Loucy (cell line): ENCODE measurements around the gene ZFHX2.

Experiments used
- H2AFZ ChIP-seq: fragments of 200-600 bp; sonication (generic); 2 replicates; pipeline ENCODE4 v1.6.0; 2016; ENCODE audit warnings: antibody characterized with exemption, mild to moderate bottlenecking, low read length, moderate library complexity
- H3F3A ChIP-seq: fragments of 200-600 bp; 2 replicates; pipeline ENCODE4 v1.6.0; 2016; ENCODE audit warnings: antibody characterized with exemption, low read depth, mild to moderate bottlenecking
- H3K27me3 ChIP-seq: fragments of 200-600 bp; sonication (generic); 2 replicates; pipeline ENCODE4 v1.6.1; 2014; ENCODE audit warnings: low read length, mild to moderate bottlenecking; ENCODE audit not compliant: insufficient read depth, poor library complexity, severe bottlenecking
- H3K36me3 ChIP-seq: fragments of 200-600 bp; sonication (generic); 2 replicates; pipeline ENCODE4 v1.6.1; 2016; ENCODE audit warnings: low read length; ENCODE audit not compliant: insufficient read depth
- H3K4me1 ChIP-seq: fragments of 200-600 bp; sonication (generic); 2 replicates; pipeline ENCODE4 v1.5.1; 2014; ENCODE audit warnings: low read length, mild to moderate bottlenecking; ENCODE audit not compliant: insufficient read depth, poor library complexity, severe bottlenecking
- H3K4me2 ChIP-seq: fragments of 200-600 bp; sonication (generic); 2 replicates; pipeline ENCODE4 v1.6.0; 2014; ENCODE audit warnings: antibody characterized with exemption, low read length, low read depth, mild to moderate bottlenecking; ENCODE audit not compliant: poor library complexity, severe bottlenecking
- H3K4me3 ChIP-seq: fragments of 200-600 bp; sonication (generic); 2 replicates; pipeline ENCODE4 v1.5.1; 2014; ENCODE audit warnings: low read length, mild to moderate bottlenecking, mixed read lengths; ENCODE audit not compliant: poor library complexity, severe bottlenecking
- H3K79me2 ChIP-seq: fragments of 200-600 bp; sonication (generic); 2 replicates; pipeline ENCODE4 v1.6.1; 2014; ENCODE audit warnings: low read length; ENCODE audit not compliant: insufficient read depth
- H3K9ac ChIP-seq: fragments of 200-600 bp; sonication (generic); 2 replicates; pipeline ENCODE4 v1.6.0; 2014; ENCODE audit warnings: mild to moderate bottlenecking, low read depth, low read length, moderate library complexity; ENCODE audit not compliant: poor library complexity, severe bottlenecking
- H3K9me2 ChIP-seq: fragments of 200-600 bp; sonication (generic); replicated peaks from 2 replicates; pipeline ENCODE4 v1.6.1; 2016; ENCODE audit warnings: low read depth, low read length, mixed read lengths
- H3K9me3 ChIP-seq: fragments of 200-600 bp; sonication (generic); 2 replicates; pipeline ENCODE4 v1.6.1; 2014; ENCODE audit warnings: mild to moderate bottlenecking, antibody characterized with exemption, low read length, low read depth; ENCODE audit not compliant: insufficient read depth
- H4K20me1 ChIP-seq: fragments of 200-600 bp; sonication (generic); 2 replicates; pipeline ENCODE4 v1.6.0; 2014; ENCODE audit warnings: antibody characterized with exemption, low read length, mild to moderate bottlenecking; ENCODE audit not compliant: insufficient read depth, poor library complexity, severe bottlenecking
- EZH2phosphoT487 ChIP-seq: fragments of 200-600 bp; IDR thresholded peaks from 2 replicates; pipeline ENCODE4 v1.6.1; 2018; ENCODE audit warnings: antibody characterized with exemption, mild to moderate bottlenecking, moderate library complexity, borderline replicate concordance
- TF ChIP-seq, protein P1 (sequence below): fragments of 200-600 bp; sonication (generic); conservative IDR thresholded peaks from 2 replicates; pipeline ENCODE4 v1.5.1; 2014; ENCODE audit warnings: mild to moderate bottlenecking, antibody characterized with exemption, low read length

Gene ZFHX2

DNA sequence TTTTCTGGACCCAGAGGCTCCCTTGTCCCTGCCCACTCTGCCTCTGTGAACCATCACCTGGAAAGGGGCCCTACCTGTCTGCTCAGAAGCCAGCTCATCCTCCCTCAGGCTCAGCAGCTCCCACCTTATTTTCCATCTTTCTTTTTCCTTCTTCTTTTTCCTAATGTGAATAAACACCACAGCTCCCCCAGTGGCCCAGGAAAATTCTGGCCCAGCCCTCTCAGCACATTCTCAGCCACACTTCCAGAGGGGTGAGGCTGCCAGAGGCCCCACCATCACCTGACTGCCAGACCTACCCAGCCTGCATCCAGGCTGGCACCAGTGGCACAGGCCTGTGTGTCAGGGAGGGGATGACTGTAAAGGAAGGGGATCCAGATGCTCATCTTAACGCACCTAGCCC, 23.0 kb downstream of the ZFHX2 start:
- H3K9me3 ChIP-seq = no peaks in the 10 kb centered on the region
- no peak overlapping the region for H3K9ac ChIP-seq
- H3K36me3 ChIP-seq = no peaks in the 10 kb centered on the region
- TF ChIP-seq, protein P1, sequence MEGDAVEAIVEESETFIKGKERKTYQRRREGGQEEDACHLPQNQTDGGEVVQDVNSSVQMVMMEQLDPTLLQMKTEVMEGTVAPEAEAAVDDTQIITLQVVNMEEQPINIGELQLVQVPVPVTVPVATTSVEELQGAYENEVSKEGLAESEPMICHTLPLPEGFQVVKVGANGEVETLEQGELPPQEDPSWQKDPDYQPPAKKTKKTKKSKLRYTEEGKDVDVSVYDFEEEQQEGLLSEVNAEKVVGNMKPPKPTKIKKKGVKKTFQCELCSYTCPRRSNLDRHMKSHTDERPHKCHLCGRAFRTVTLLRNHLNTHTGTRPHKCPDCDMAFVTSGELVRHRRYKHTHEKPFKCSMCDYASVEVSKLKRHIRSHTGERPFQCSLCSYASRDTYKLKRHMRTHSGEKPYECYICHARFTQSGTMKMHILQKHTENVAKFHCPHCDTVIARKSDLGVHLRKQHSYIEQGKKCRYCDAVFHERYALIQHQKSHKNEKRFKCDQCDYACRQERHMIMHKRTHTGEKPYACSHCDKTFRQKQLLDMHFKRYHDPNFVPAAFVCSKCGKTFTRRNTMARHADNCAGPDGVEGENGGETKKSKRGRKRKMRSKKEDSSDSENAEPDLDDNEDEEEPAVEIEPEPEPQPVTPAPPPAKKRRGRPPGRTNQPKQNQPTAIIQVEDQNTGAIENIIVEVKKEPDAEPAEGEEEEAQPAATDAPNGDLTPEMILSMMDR = peak; percentile 25
- TF ChIP-seq EZH2phosphoT487 = no peak
- no peak overlapping the region for H3K4me3 ChIP-seq
- H3K79me2 ChIP-seq = no peaks in the 10 kb centered on the region
- H2AFZ ChIP-seq = no peak overlapping the region
- H3K4me2 ChIP-seq = no peak overlapping the region
- H3K9me2 ChIP-seq = no peaks in the 10 kb centered on the region
- no peaks in the 10 kb centered on the region for H4K20me1 ChIP-seq
- no peaks in the 10 kb centered on the region for H3K27me3 ChIP-seq
- peaks cover 11% of the 10 kb centered on the region for H3K4me1 ChIP-seq
- H3F3A ChIP-seq = no peaks in the 10 kb centered on the region

DNA sequence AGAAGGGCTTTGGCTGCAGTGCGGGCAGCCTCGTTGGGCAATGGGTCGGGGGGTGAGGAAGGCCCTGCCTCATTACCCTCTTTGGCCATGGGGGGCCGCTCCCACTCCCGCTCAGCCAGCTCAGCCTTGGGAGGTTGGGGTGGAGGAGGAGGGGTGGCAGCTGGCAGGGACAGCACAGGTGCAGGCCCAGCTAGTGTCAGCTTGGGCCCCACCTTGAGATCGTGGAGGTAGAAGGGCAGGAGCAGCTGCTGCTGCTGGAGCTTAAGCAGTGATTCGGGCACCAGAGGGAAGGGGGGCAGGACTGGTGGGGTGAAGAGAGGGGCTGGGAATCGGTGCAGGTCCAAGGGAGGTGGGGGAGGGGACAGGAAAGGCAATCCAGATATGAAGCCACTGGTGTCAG, 26.0 kb downstream of the ZFHX2 start:
- H3K4me1 ChIP-seq = peaks cover 7% of the 10 kb centered on the region
- no peaks in the 10 kb centered on the region for H3K79me2 ChIP-seq
- no peaks in the 10 kb centered on the region for H3K9me2 ChIP-seq
- H3K9ac ChIP-seq = no peak overlapping the region
- TF ChIP-seq EZH2phosphoT487 = no peak
- TF ChIP-seq, protein P1 = no peak
- H2AFZ ChIP-seq = no peak overlapping the region
- H3K27me3 ChIP-seq = no peaks in the 10 kb centered on the region
- no peaks in the 10 kb centered on the region for H3K36me3 ChIP-seq
- H3K4me3 ChIP-seq = no peak overlapping the region
- no peaks in the 10 kb centered on the region for H4K20me1 ChIP-seq
- H3K9me3 ChIP-seq = no peaks in the 10 kb centered on the region
- no peaks in the 10 kb centered on the region for H3F3A ChIP-seq
- no peak overlapping the region for H3K4me2 ChIP-seq

DNA sequence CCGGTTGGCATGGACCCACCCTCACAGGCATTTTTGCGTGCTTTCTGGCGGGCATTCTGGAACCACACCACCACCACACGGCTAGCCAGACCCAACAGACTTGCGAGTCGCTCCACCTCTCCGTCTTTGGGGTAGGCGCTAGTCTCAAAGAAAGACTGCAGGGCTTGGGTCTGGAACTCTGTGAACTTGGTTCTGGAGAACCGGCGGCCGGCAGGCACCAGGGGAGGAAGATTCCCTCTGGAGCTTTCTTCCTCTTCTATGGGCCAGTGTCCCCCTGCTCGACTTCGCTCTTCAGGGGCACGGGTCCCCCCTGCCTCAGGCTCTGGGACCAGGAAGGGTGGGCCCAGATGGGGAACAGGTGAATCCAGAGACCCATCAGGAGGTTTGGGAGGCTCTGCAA, 26.6 kb downstream of the ZFHX2 start:
- Histone ChIP-seq H2AFZ (no peak overlapping the region), H3K4me2 (no peak overlapping the region), H3K9ac (no peak overlapping the region), H3K4me1 (peaks cover 1% of the 10 kb centered on the region), H3K79me2 (no peaks in the 10 kb centered on the region), H3K27me3 (no peaks in the 10 kb centered on the region), H3K36me3 (no peaks in the 10 kb centered on the region), H3F3A (no peaks in the 10 kb centered on the region), H4K20me1 (no peaks in the 10 kb centered on the region), H3K9me3 (no peaks in the 10 kb centered on the region), H3K9me2 (no peaks in the 10 kb centered on the region), H3K4me3 (no peak overlapping the region)
- TF ChIP-seq, protein P1 = no peak
- TF ChIP-seq EZH2phosphoT487 = no peak
